HG02610 (cell line): ENCODE data around the gene GIGYF1.
"Not testable (repeated sequence)": the region's sequence is repeated elsewhere in the genome, so short reads cannot be mapped to it uniquely, and the experiment has no call there.

Experiments used
- ATAC-seq: cut with Tn5 transposase; IDR thresholded peaks from one replicate; pipeline ENCODE4 v1.9.1; 2021; ENCODE audit warnings: mild to moderate bottlenecking, moderate library complexity; ENCODE audit not compliant: unreplicated experiment

GIGYF1 gene

GRCh38 chr7:100708395-100708794 lies 14.3 kb upstream of the GIGYF1 start:
- no peak for ATAC-seq

DNA sequence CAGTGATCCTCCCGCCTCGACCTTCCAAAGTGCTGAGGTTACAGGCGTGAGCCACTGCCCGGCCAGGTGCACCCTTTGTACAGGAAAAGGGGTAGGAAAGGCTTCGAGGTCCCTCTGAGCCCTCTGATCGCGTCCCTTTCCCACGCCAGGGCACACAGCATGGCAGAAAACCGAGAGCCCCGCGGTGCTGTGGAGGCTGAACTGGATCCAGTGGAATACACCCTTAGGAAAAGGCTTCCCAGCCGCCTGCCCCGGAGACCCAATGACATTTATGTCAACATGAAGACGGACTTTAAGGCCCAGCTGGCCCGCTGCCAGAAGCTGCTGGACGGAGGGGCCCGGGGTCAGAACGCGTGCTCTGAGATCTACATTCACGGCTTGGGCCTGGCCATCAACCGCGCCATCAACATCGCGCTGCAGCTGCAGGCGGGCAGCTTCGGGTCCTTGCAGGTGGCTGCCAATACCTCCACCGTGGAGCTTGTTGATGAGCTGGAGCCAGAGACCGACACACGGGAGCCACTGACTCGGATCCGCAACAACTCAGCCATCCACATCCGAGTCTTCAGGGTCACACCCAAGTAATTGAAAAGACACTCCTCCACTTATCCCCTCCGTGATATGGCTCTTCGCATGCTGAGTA lies 12.7 kb upstream of the GIGYF1 start:
- no peak for ATAC-seq

GRCh38 chr7:100705753-100706671 lies 12.0 kb upstream of the GIGYF1 start, which contains the start of gene POP7:
POP7 (plus strand) TSS chr7:100706121; CDS start chr7:100706831, 710 bp downstream.
- ATAC-seq: peak; percentile 88

- peak; percentile 57 for ATAC-seq
Observed at GRCh38 chr7:100705320-100705752, 11.3 kb upstream of the GIGYF1 start.

GRCh38 chr7:100701089-100701488 lies 7.0 kb upstream of the GIGYF1 start:
- ATAC-seq: not testable (repeated sequence)

DNA sequence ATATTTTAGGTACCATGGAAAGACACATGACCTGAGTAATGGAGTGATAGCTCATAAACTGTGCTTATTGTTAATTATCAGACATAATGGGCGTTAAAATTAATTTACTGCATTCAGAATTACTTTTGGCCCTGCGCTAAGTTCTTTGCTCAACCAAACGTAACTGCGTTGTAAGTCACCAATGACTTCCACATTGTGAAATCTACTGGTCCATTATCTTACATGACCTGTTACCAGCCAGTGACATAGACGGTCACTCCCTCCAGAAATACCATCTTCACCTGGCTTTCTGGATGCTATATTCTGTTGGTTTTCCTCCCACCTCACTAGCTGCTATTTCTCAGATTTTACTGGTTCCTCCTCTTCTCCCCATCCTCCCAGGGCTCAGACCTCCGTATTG lies 5.0 kb upstream of the GIGYF1 start:
- no peak for ATAC-seq

GRCh38 chr7:100696123-100696521 lies 2.1 kb upstream of the GIGYF1 start:
- ATAC-seq: no peak

GRCh38 chr7:100693312-100694097 lies 545 bp downstream of the GIGYF1 start:
- ATAC-seq: peak; percentile 24

DNA sequence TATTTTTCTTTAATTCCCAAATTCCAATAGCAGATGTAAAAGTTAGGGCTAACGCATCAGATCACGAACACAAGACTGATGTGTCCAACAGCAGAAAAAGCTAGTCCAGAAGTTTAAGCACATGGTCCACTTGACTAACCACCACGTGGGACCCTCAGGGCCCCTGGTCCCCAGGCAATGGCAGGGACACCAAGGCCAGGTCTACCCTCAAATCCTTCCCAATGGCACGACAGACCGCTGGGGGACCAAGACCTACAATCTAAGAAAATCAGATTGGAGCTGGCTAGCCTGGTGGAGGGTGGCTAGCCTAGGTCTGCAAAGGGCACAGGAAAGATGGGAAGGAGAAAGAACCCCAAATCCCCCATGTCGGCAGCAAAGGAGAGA lies 1.5 kb downstream of the GIGYF1 start:
- no peak for ATAC-seq

DNA sequence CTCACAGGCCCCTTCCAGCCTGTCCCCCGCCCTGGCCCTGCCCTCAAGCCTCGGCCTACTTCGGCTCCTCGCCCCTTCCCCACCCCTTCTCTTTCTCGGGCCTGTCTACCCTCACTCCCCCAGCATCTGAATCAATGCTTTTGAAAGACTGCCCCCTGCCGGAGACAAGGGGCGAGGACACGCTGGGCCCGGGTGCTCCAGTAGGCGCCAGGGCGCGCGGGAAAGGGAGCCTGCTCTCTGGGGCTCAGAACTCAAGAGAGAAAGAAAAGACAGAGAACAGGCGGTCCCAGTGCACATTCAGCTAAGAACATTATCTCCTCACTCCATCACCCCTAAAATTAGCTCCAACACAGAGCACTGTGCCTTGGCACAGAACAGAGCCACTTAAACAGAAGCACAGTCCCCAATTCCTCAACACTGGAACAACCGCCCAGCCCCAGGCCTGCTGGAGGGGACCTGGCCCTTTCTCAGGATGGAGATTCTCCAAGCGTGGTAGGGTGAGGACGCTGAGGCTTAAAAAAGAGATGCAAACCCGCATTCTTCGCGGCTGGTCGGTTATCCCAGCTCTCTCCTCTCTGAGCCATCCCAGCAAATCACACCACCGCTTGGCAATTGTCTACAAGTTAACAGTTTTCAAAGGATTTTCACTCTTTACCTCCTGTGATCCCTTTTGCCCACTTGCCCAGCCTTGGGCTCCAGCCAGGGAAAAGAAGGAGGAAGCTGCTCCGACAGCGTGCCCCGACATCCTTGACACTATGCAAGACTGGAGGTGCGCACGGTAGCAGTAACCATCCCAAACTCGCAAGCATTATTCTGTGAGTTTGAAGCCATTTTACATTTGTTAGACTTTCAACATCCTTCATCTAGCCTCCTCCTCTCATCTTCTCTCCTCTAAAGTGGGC lies 2.1 kb downstream of the GIGYF1 start:
- ATAC-seq: no peak

DNA sequence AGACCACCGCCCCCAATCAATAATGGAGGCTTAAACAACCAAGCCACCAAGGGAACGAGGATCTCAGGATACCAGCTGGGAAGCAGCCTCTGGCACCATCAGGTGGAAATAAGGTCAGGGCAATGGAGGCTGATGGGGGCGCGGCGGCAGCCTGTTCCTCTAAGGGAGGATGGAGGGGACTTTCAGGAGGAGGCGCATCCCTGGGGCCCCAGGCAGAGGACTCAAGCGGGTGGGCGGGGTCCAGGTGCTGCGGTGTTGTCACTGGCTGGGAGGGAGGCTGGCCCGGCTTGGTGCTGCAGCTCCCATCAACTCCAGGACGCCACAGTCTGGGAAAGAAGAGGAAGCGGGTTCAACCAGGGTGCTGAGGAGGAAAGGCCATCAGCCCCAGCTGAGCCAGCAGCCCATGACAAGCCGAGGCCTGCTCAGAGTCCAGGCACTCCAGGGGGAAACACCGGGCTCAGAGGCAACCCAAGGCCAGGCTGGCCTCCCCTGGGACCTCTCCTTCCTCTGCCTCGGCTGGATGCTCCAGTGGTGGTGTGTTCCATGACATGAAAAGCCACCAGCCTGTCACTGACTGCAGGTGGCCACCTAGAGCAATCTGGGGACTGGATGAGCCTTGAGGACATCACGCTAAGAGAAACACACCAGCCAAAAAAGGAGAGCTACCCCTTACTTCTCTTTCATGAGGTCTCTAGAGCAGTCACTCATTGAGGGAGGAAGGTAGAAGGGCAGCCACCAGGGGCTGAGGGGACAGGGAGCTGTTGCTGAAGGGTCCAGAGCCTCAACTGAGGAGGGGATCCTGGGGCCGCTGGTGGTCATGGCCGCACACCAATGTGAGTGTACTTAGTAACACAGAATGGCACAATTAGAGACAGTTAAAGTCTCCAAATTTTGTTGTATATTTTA lies 4.6 kb downstream of the GIGYF1 start:
- no peak for ATAC-seq

- ATAC-seq: no peak
Observed at GRCh38 chr7:100688326-100688860, 5.7 kb downstream of the GIGYF1 start.

GRCh38 chr7:100687751-100688300 lies 6.2 kb downstream of the GIGYF1 start:
- ATAC-seq: no peak

DNA sequence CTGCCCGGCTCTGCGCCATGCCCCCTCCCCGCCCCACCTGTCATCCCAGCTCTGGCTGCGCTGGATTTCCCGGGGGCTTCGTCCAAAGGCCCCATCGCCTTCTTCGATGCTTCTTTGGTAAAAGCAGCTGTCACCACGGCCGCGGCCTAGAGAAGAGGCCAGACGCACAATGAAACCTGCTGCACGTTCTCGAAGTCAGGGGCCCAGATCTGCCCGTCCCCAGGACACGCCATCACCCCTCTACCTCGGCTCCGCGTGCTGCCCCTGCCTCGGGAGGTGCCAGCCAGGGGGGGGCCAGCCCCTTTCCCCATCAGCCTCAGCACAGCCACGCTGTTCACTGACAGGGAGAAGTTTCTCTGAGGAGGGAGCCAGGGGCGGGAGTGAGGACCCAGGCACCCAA lies 6.8 kb downstream of the GIGYF1 start:
- no peak for ATAC-seq

- no peak for ATAC-seq
Observed at GRCh38 chr7:100686822-100687211, 7.2 kb downstream of the GIGYF1 start.

DNA sequence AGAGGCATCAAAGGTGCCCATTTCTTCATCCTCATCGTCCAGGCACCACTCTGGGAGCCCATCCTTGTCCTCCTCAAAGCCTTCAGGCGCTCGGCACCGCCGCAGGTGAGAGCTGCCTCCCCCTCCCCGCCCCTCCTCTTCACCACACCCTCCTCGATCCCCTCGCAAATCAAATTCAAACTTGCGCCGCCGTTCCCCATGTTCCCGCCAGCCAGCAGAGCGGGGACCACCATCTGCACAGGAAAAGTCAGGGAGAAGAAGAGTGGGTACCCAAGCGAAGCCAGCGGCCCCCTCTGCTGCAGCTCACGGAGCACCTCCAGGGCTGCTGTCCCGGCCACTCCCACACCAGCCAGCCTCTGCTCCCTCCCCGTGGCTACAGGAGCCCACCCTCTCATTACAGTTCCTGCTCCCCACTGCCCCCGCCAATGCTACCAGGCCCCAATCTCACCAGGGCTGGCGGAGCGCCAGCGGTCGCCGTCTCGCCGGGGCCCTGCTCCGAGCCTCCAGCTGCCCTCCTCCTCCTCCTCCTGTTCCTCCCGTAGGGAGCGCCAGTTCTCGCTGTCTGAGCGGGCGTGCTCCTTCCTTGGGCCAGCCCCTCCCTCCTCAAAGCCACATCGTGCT lies 7.7 kb downstream of the GIGYF1 start:
- no peak for ATAC-seq

- no peak for ATAC-seq
Observed at GRCh38 chr7:100685631-100686145, 8.4 kb downstream of the GIGYF1 start.

GRCh38 chr7:100685049-100685605 lies 8.9 kb downstream of the GIGYF1 start:
- ATAC-seq: no peak
